K562 (cell line): Measurements from ENCODE around the gene MANBA. TPM values are rescaled to one million over a fixed set of nuclear protein-coding genes. Genes with fewer than 3 reads are reported as not detected.

ENCODE experiments used
- HDAC2 ChIP-seq: fragments of 450-650 bp; IDR thresholded peaks from 2 replicates; pipeline ENCODE4 v1.6.1; 2016; ENCODE audit warnings: mild to moderate bottlenecking
- ZNF583 ChIP-seq: fragments of 250-450 bp; sonication (Bioruptor Pico); IDR thresholded peaks from 2 replicates; pipeline ENCODE4 v1.4.0; 2020
- polyA plus RNA-seq, 8 experiments: library from polyadenylated mRNA; depleted of rRNA in 4 of 8; stranded (reverse) in 5 of 8; unstranded in 3 of 8; fragments of >200 nt; fragmentation: Nextera tagmentation in 2 of 8; fragmentation: Illumina TruSeq in 1 of 8; extraction: Ambion mirVana in 2 of 8; extraction: Trizol in 1 of 8; gene quantifications; 2 replicates each; pipeline versions ENCODE4 v1.2.1 to v1.2.3, GENCODE V29; 2011 to 2014; ENCODE audit warnings: inconsistent platforms in 1 of 8, missing spikeins in 1 of 8
- total RNA-seq, 7 experiments: library from RNA; depleted of rRNA in 6 of 7; stranded (reverse); fragments of >200 nt in 6 of 7; fragmentation: Illumina TruSeq in 2 of 7; extraction: Trizol in 2 of 7; gene quantifications; 2 replicates each; pipeline versions ENCODE4 v1.2.1 to v1.2.3, GENCODE V29; 2011 to 2021; ENCODE audit warnings: low replicate concordance in 1 of 7
- TF ChIP-seq, protein P1 (sequence below), 2 experiments: fragments of 450-650 bp; IDR thresholded peaks; 2 replicates each; pipeline ENCODE4 v1.6.1; 2016; ENCODE audit warnings: mild to moderate bottlenecking in 2 of 2, borderline replicate concordance in 1 of 2, low read depth in 1 of 2, moderate library complexity in 1 of 2
- TF ChIP-seq, protein P2 (sequence below): fragments of 450-650 bp; formaldehyde crosslinking; IDR thresholded peaks from 2 replicates; pipeline ENCODE4 v1.4.0; 2020; ENCODE audit warnings: mild to moderate bottlenecking, mixed read lengths

Gene MANBA
- total and polyA plus RNA-seq, 9 of the 15 experiments (the other 6 are each of a cell fraction or from before 2014, with no cell fraction given): 1.8 to 12.9 (median 7.7) TPM

DNA sequence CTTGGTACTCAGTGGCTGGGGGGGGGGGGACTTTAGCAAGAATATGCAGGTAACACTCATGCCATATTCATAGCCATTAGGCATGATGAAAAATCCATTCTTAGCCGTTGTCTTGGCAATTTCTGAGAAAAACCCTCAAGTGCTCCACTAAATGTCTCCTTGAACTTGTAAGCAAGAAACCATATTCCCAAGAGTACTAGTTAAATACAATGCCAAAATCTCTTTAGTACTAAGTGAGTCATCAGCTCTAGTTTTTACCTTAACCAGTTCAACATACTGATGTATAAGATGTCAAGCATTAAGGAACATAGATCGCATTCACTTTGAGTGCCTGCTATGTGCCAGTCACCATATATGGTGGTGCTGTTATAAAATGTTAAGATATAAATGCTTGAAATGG lies 39.0 kb upstream of the MANBA start (continued):
- TF ChIP-seq, protein P1, sequence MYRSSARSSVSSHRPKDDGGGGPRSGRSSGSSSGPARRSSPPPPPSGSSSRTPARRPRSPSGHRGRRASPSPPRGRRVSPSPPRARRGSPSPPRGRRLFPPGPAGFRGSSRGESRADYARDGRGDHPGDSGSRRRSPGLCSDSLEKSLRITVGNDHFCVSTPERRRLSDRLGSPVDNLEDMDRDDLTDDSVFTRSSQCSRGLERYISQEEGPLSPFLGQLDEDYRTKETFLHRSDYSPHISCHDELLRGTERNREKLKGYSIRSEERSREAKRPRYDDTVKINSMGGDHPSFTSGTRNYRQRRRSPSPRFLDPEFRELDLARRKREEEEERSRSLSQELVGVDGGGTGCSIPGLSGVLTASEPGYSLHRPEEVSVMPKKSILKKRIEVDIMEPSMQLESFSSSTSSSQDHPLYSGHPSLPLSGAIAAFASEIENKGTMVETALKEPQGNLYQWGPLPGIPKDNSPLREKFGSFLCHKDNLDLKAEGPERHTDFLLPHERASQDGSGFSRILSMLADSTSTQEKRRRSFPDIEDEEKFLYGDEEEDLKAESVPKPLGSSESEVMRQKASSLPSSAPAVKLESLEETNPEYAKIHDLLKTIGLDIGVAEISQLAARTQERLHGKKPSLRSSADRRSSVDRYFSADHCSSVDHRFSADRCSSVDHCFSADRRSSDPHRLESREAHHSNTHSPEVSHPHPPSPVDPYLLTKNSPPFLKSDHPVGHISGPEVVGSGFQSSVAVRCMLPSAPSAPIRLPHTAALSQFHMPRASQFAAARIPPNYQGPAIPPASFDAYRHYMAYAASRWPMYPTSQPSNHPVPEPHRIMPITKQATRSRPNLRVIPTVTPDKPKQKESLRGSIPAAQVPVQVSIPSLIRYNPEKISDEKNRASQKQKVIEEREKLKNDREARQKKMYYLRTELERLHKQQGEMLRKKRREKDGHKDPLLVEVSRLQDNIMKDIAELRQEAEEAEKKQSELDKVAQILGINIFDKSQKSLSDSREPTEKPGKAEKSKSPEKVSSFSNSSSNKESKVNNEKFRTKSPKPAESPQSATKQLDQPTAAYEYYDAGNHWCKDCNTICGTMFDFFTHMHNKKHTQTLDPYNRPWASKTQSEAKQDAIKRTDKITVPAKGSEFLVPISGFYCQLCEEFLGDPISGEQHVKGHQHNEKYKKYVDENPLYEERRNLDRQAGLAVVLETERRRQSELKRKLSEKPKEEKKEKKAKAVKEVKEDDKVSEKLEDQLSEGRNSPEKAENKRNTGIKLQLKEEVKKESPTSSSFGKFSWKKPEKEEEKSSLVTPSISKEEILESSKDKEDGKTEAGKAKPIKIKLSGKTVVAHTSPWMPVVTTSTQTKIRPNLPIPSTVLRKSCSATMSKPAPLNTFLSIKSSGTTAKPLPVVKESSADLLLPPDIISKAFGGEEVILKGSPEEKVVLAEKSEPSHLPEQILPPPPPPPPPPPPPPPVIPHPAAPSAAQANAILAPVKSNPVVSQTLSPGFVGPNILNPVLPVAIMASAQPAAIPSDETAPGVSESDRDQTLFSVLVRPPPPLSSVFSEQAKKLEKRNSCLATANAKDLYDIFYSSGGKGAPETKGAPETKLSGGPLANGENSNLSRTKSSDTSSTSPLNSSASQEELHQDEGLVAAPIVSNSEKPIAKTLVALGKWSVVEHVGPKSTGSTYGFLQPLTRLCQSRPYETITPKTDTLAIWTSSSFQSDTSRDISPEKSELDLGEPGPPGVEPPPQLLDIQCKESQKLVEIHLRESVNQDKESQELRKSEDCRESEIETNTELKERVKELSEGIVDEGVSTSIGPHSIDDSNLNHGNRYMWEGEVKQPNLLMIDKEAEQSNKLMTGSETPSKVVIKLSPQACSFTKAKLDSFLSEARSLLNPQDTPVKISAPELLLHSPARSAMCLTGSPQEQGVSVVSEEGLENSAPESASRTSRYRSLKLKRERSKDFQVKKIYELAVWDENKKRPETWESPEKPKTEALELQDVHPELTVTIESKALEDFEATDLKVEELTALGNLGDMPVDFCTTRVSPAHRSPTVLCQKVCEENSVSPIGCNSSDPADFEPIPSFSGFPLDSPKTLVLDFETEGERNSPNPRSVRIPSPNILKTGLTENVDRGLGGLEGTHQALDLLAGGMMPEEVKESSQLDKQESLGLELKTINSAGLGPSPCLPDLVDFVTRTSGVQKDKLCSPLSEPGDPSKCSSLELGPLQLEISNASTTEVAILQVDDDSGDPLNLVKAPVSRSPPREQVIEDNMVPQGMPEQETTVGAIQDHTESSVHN (IDR thresholded peaks at IDR 0.05; ENCODE audit: borderline replicate concordance in 1 of 2, low read depth in 1 of 2): no peak
- TF ChIP-seq ZNF583 (CRISPR knock-in tag) (no peak), HDAC2 (no peak)
- TF ChIP-seq, protein P2, sequence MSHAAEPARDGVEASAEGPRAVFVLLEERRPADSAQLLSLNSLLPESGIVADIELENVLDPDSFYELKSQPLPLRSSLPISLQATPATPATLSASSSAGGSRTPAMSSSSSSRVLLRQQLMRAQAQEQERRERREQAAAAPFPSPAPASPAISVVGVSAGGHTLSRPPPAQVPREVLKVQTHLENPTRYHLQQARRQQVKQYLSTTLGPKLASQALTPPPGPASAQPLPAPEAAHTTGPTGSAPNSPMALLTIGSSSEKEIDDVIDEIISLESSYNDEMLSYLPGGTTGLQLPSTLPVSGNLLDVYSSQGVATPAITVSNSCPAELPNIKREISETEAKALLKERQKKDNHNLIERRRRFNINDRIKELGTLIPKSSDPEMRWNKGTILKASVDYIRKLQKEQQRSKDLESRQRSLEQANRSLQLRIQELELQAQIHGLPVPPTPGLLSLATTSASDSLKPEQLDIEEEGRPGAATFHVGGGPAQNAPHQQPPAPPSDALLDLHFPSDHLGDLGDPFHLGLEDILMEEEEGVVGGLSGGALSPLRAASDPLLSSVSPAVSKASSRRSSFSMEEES: no peak
